Mammary epithelial cell (primary cell): Measurements from ENCODE around the gene SPAG4.

Experiments
- CTCF ChIP-seq, 2 donors: IDR thresholded peaks in 1 of 2; conservative IDR thresholded peaks in 1 of 2; 2 replicates each; pipeline ENCODE4 v1.5.1; 2011 to 2012; ENCODE audit warnings: inconsistent platforms in 2 of 2, low read length in 2 of 2, mild to moderate bottlenecking in 2 of 2, control low read depth in 1 of 2, low read depth in 1 of 2; ENCODE audit not compliant: insufficient read depth in 1 of 2; ENCODE audit errors: extremely low read depth in 1 of 2
- EZH2 ChIP-seq: IDR thresholded peaks from 2 replicates; pipeline ENCODE4 v1.6.1; 2012; ENCODE audit warnings: low read length, inconsistent platforms, borderline replicate concordance

GRCh38 chr20:35641743-35642142 lies 26.1 kb downstream of the SPAG4 start:
- no peak for TF ChIP-seq CTCF (conservative IDR thresholded peaks at IDR 0.05 in 1 of 2, IDR thresholded peaks at IDR 0.05 in 1 of 2; ENCODE audit: extremely low read depth in 1 of 2, insufficient read depth in 1 of 2, low read depth in 1 of 2, low read length in 2 of 2)
- no peak for TF ChIP-seq EZH2
